ENCODE results near the gene ASB13.
"Not testable (repeated sequence)": the region's sequence is repeated elsewhere in the genome, so short reads cannot be mapped to it uniquely, and the experiment has no call there.

The ASB13 gene

DNA sequence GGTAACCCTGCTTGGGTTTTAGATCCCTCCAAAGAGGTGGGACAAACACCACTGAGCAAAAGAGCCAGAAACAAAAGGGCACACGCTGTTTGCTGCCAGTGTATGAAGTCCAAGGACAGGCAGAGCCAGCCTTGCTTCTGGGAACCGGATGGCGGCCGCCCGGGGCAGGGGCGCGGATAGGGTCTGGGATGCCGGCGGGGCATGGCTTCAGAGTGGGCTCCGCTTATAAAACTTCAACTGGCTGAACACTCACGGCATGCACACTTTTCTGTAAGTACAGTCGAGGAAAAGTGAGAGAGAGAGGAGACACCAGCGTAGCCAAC is 62.6 kb downstream of the ASB13 start:
- DNase-seq, result no peak

DNA sequence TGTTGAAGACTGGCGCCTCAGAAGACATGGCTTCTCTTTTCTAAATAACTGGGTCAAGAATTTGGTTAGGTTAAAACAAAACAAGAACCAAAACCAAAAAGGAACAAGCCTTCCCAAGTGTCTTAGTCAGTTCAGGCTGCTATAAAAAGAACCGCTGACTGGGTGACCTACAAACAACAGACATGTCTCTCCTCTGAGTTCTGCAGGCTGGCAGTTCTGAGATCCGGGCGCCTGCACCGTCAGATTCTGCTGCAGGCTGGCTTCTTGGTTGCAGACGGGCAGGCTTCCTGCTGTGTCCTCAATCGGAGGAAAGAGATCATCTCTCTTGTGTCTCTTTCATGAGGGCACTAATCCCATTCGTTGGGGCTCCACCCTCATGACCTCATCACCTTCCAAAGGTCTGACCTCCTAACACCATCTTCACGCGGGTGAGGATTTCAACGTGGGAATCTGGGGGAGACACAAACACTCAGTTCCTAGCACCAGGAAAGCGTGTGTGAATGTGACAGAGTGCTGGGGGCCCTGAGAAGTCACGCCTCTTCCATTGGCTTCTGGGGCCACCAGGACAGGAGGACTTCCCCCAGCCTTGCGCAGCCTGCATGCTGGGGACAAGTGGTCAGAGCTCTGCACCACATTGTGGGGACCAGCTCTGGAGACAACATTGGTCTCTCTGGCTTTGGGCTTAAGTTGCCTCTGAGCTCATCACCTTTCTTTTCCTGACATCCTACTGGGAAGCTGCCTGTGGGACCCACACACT is 63.1 kb downstream of the ASB13 start:
- no peak for DNase-seq

- DNase-seq, result no peak
Observed at GRCh38 chr10:5601826-5602495, 64.4 kb downstream of the ASB13 start.

GRCh38 chr10:5600908-5601307 is 65.5 kb downstream of the ASB13 start:
- no peak for DNase-seq

- no peak for DNase-seq
Observed at GRCh38 chr10:5599613-5600520, 66.5 kb downstream of the ASB13 start.

DNA sequence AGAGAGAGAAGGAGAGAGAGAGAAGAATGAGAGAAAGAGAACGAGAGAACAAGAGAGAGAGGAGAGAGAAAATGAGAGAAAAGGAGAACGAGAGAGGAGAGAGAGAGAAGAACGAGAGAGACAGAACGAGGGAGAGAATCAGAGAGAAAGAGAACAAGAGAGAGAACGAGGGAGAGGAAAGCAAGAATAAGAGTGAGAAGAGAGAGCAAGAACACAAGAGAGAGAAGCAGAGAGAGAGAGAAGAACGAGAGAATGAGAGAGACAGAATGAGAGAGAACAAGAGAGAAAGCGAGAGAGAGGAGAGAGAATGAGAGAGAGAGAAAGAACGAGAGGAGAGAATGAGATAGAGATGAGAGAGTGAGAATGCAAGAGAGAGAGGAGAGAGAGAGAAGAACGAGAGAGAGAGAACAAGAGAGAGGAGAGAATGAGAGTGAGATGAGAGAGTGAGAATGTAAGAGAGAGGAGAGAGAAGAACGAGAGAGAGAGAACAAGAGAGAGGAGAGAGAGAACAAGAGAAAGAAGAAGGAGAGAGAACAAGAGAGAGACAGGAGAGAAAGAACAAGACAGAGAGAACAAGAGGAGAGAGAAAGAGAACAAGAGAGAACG is 68.2 kb downstream of the ASB13 start:
- no peak for DNase-seq

DNA sequence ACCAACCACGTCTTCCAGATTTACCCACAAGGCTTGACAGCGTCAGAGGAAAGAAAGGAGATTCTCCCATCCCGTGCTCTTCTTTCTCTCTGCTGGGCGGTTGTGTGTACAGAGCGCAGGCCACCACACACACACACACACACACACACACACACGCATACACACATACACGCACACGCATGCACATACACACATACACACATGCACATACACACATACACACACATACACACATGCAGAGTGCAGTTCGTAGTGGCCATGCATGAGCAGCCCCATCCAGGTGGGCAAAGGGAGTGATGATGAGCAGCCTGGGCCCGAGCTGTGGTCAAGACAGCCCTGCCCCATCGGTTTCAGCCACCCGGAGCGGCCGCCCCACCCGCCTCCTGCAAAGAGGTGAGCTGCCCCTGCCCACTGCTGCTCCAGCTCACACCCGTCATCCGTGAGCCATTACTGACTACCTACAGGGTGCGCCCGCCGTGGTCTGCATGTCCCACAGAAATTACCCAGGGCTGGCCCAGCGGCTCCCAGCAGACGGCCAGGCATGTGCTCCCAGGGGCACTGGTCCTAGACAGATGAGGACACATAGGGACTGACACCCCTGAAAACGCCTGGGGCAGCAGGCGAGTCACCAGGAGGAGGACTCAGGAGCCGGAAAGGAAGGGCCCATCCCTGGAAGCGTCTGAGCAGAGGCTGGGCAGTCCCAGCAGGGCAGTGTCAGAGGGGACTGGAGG is 69.6 kb downstream of the ASB13 start:
- DNase-seq, result no peak

DNA sequence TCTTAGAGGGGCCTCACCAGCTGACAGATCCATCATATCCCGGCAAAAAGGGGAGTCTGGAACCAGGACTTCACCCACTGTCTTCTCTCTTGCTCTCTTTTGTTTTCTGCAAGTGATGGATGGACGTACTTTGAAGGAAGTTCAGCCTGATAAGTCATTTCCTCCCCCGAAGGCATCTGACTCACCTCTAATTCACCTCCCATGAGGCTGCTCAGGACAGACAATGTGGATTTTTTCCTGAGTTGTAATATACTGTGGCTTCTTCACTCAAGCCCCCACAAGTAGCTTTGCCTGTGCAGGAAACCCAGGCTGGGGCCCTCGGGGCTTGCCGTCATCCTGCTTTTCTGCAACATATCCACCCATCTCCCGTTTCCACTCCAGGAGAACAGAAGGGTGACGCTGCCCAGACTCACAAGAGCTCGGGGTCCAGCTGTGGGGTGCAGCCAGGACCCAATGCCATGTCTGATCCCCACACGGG is 70.4 kb downstream of the ASB13 start:
- DNase-seq, result no peak

- DNase-seq, result no peak
Observed at GRCh38 chr10:5595591-5595990, 70.8 kb downstream of the ASB13 start.

GRCh38 chr10:5595095-5595494 is 71.3 kb downstream of the ASB13 start:
- DNase-seq, result no peak

DNA sequence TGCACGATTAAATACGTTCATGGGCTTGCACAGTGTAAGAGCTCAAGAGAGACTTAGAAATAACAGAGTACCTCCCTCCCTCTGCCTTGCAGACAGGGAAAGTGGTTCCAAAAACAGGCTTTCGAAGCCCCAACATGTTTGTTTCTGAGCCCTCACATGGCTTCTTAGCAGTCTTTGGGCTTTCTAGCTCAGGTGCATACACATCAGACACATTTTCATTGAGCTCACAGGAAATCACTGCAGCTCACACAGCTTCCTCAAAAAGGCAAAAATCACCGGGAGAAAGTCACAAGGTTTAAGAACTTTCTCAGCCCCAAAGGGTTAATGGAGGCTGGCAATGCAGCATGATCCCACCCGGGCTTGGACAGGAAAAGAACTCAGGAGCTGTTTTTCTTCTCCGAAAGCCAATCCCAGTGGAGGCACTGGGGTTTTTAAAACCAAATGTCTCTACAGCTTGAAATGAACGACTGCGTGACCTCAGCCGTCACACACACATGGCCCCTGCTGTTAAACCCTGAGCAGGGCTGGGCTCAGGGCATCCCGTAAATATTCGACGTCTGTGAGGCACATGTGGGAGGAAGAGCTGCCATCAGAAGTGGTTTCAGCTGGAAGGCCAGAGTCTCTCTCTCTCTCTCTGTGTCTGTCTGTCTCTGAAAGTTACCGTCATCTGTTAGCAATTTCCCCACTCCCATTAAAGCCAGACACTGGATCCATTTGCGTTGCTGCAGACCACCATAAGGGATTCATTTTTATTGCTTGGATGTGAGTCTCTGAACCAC is 71.9 kb downstream of the ASB13 start:
- no peak for DNase-seq

DNA sequence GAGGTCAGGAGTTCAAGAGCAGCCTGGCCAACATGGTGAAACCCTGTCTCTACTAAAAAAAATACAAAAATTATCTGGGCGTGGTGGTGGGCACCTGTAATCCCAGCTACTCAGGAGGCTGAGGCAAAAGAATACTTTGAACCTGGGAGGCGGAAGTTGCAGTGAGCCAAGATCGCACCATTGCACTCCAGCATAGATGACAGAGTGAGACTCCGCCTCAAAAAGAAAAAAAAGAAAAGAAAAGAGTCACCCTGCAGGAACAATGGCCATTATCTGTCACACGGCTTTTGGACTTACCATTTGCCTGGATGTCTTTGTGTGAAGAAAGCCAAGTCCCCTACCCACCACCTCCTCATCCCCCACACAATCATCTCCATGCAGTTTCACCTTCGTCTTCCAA is 73.0 kb downstream of the ASB13 start:
- DNase-seq, result not testable (repeated sequence)

DNA sequence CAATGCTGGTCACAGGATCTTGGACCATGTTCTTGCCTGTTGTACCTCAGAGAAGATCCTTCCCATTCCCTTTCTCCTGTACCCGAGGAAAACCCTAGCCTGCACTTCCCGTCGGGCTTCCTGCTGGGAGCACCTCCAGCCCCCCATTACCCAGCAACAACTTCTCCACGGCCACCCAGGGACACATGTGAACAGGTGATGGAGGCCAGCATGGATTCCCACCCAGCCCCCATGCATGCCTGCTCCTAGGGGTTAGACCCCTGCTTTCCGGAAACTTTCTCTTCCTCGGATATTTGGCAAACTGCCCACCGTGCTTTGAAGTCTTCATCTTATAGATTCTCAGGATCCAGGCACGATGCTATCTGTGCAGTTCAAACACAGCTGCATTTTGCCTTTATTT is 74.3 kb downstream of the ASB13 start:
- DNase-seq, result no peak

DNA sequence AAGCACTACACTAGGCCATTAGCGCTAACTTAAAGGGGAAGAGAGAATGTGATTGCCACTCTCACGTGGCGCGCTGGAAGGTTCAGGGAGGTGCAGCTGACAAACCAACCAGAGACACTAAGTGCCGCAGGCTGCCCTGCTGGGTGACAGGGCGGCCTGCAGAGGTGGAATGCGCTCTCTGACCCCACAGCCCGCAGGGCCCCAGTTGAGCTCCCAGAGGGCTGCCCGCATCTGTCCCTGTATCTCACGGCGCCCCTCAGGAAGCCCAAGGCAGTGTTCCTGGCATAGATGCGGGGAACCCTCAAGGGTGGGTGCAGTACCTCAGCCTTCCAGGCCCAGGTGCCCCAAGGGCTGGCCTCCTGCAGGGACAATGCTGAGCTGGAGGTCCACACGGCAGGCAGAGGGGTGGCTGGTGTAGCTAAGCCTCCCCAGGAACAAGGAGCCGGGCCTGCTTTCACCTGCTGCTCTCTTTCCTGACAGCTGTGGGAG is 75.0 kb downstream of the ASB13 start:
- DNase-seq, result no peak

DNA sequence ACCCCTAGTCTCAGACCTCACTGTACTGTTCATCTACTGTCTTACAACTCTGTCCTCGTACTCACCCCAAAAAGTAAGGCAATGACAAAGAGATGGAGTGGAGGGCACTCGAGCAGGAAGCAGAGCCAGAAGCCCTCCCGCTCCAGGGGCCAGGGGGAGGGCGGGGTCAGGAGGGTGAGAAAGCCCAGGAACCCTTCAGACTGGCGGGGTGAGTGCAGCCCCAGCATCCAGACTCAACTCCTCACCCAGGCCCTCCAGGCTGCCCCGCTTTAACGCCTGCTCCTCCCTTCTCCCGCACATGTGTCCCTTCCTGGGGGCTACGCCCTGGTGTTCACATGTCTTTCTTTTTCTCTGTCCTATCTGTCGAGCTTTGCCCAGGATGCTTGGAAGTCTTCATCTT is 75.6 kb downstream of the ASB13 start:
- DNase-seq, result no peak

- no peak for DNase-seq
Observed at GRCh38 chr10:5589661-5590511, 76.5 kb downstream of the ASB13 start.

DNA sequence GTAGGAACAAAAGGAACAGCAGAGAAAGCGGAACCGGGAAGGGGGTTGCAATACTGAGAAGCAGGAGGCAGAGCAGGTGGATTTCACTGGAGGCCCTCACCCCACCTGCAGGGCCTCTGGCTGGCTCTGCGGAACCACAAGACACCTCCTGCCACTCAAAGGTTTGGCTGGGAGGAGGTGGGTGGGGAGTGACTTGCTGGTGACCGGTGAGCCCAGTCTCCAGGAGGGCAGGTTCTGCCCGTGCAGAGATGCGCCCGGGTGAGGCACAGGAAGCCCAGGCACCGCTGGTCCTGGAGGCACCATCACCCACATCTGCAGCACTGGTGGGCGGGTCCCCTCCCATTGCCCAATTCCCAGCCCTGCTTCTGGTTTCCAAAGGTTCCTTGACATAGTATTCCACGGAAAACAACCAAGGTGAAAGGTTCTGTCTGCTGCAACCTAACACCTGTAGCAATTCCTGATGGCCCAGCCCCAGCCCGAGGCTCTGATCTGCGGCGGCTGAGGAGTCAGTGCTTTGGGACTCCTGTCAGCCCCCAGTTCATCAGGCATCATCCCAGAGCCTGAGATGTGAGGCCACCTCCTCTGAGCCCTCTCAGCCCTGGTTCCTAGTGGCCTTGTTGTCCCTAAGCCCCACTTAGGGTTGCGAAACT is 77.3 kb downstream of the ASB13 start:
- DNase-seq, result no peak
